Activated CD8-positive, alpha-beta T cell treated with anti-CD3 and anti-CD28 coated beads for 36 hours (primary cell): ENCODE measurements around the gene BTG2. TPM values are rescaled to one million over a fixed set of nuclear protein-coding genes. Genes with fewer than 3 reads are reported as not detected.

ENCODE experiments used
- ATAC-seq: fragments of 200-7000 bp; cut with Tn5 transposase; one replicate; pipeline ENCODE4 v1.10.0; 2021; ENCODE audit warnings: mild to moderate bottlenecking, moderate library complexity
- CTCF ChIA-PET: fragments of 350-600 bp; sonication (Branson Sonifier 250); formaldehyde crosslinking; loops from one replicate; lab custom pipeline; 2021; ENCODE audit warnings: antibody characterized with exemption; lab: Charles Lee
- POLR2A ChIA-PET: fragments of 350-600 bp; sonication (Branson Sonifier 250); formaldehyde crosslinking; loops from one replicate; lab custom pipeline; 2021; ENCODE audit warnings: antibody characterized with exemption; lab: Charles Lee
- DNase-seq: peaks from one replicate; pipeline ENCODE4 v3.0.0-alpha.2; 2020
- H3K27ac Mint-ChIP-seq: one replicate; pipeline ENCODE4 v1.8.0; 2021; ENCODE audit warnings: mild to moderate bottlenecking, mixed read lengths
- H3K27me3 Mint-ChIP-seq: one replicate; pipeline ENCODE4 v1.8.0; 2021; ENCODE audit warnings: mixed read lengths
- H3K36me3 Mint-ChIP-seq: one replicate; pipeline ENCODE4 v1.8.0; 2021; ENCODE audit warnings: low read depth, mixed read lengths
- H3K4me1 Mint-ChIP-seq: one replicate; pipeline ENCODE4 v1.8.0; 2021; ENCODE audit warnings: low read depth, mixed read lengths
- H3K4me3 Mint-ChIP-seq: one replicate; pipeline ENCODE4 v1.8.0; 2021; ENCODE audit warnings: mild to moderate bottlenecking, moderate library complexity, mixed read lengths
- H3K9me3 Mint-ChIP-seq: one replicate; pipeline ENCODE4 v1.8.0; 2021; ENCODE audit warnings: mixed read lengths
- CTCF ChIP-seq: fragments of 200-600 bp; IDR thresholded peaks from one replicate; pipeline ENCODE4 v1.8.0; 2022; ENCODE audit warnings: antibody characterized with exemption, mild to moderate bottlenecking
- intact Hi-C: fragments of 100-400 bp; cut with micrococcal nuclease; formaldehyde crosslinking; loops from one replicate; pipeline ENCODE4 v1.10.0; 2022
- total RNA-seq, 2 experiments: library from RNA; stranded (reverse); gene quantifications; one replicate each; pipeline ENCODE4 v1.2.3, GENCODE V29; 2021

BTG2 gene
- total RNA-seq, 2 experiments from 2014 or later, result 115 TPM

GRCh38 chr1:203328714-203329122 lies 23.4 kb downstream of the BTG2 start:
- no peak for DNase-seq
- Mint-ChIP-seq H3K27me3 (no peaks in the 10 kb centered on the region), H3K4me3 (peak overlapping the region; percentile 7), H3K36me3 (no peaks in the 10 kb centered on the region), H3K4me1 (peaks cover 52% of the 10 kb centered on the region), H3K27ac (peak overlapping the region; percentile 36), H3K9me3 (no peaks in the 10 kb centered on the region)
- POLR2A ChIA-PET, result interaction anchor here (1.8 to 9.5 kb wide), 3 partner anchors 20 to 56 kb away, joined by 8 to 224 read pairs (median 152); partner anchors contain the start of gene BTG2
- TF ChIP-seq CTCF, result no peak
- ATAC-seq, result no peak
- intact Hi-C loops, result no loop called here
- CTCF ChIA-PET, result interaction anchor here (1.9 to 24.8 kb wide), 6 partner anchors 10 to 59 kb away, joined by 11 to 1114 read pairs (median 134); partner anchors contain the start of gene BTG2

GRCh38 chr1:203331224-203331623 lies 25.9 kb downstream of the BTG2 start:
- ChIA-PET POLR2A (no interaction called here), CTCF (interaction anchor here (1.0 to 24.8 kb wide), 3 partner anchors 10 to 60 kb away, joined by 3 to 1114 read pairs (median 8); no protein-coding TSS in a partner anchor)
- H3K4me1 Mint-ChIP-seq, result peaks cover 34% of the 10 kb centered on the region
- H3K4me3 Mint-ChIP-seq, result no peak overlapping the region
- intact Hi-C loops, result no loop called here
- no peaks in the 10 kb centered on the region for H3K27me3 Mint-ChIP-seq
- ATAC-seq (no peak), DNase-seq (no peak)
- TF ChIP-seq CTCF, result no peak
- H3K9me3 Mint-ChIP-seq, result no peaks in the 10 kb centered on the region
- H3K36me3 Mint-ChIP-seq, result no peaks in the 10 kb centered on the region
- H3K27ac Mint-ChIP-seq, result no peak overlapping the region

DNA sequence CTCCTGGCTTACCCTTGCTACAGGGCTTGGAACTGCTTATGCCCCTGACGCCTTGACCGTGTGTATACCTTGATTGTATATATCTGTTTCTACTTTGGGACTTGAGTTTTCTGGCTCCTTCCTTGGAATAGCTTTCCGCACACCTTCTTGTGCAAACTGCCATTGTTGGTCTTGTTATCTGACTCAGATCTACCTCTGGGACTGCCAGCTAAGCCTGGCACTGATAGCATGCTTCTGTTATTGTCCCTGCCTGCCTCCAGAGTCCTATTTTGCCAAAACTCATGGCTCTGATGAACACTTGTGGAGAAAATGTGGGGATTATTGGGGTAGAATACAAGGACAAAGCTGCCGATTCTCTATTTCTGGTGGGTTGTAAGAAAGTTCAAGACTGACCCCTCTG lies 30.2 kb downstream of the BTG2 start:
- ATAC-seq (no peak), DNase-seq (no peak)
- Mint-ChIP-seq H3K27ac (peak overlapping the region; percentile 26), H3K4me3 (no peak overlapping the region), H3K9me3 (no peaks in the 10 kb centered on the region), H3K27me3 (peaks cover 2% of the 10 kb centered on the region), H3K4me1 (peaks cover 19% of the 10 kb centered on the region), H3K36me3 (no peaks in the 10 kb centered on the region)
- ChIA-PET CTCF (interaction anchor here (1.4 to 24.8 kb wide), 8 partner anchors 9 to 152 kb away, joined by 5 to 1114 read pairs (median 93); partner anchors contain the start of genes BTG2 and FMOD), POLR2A (interaction anchor here (0.6 to 5.5 kb wide), 7 partner anchors 10 to 307 kb away, joined by 3 to 31 read pairs (median 4); partner anchors contain the start of gene BTG2)
- intact Hi-C loops, result no loop called here
- no peak for TF ChIP-seq CTCF

DNA sequence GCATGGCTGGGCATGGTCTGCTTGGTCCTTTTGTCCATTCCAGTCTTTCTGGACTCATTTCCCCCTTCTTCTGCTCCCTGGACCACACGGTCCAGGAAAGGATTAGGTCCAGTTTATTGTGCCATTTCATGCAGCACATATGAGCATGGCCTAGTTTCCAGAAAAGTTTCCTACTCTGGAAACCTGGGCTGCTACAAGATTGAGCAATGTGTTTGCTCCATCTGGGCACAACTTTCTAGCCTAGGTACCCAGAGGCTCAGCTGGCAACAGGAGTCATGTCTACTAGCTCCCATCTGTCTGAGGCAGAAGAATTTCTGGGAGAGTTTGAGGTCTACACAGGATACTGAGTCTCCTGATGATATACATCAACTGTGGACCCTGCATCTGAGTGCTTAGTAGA lies 30.8 kb downstream of the BTG2 start:
- peaks cover 18% of the 10 kb centered on the region for H3K4me1 Mint-ChIP-seq
- H3K36me3 Mint-ChIP-seq, result no peaks in the 10 kb centered on the region
- peaks cover 6% of the 10 kb centered on the region for H3K27me3 Mint-ChIP-seq
- no peak for TF ChIP-seq CTCF
- ChIA-PET POLR2A (interaction anchor here (0.7 to 5.5 kb wide), 6 partner anchors 8 to 67 kb away, joined by 3 to 31 read pairs (median 6); partner anchors contain the start of gene BTG2), CTCF (interaction anchor here (0.6 to 24.8 kb wide), 11 partner anchors 9 to 171 kb away, joined by 3 to 1114 read pairs (median 21); partner anchors contain the start of genes BTG2 and FMOD)
- no peak for ATAC-seq
- intact Hi-C loops, result no loop called here
- peak overlapping the region; percentile 26 for H3K27ac Mint-ChIP-seq
- no peak overlapping the region for H3K4me3 Mint-ChIP-seq
- no peak for DNase-seq
- no peaks in the 10 kb centered on the region for H3K9me3 Mint-ChIP-seq
